HepG2 (cell line): ENCODE data around the gene AHCY. TPM values are rescaled to one million over a fixed set of nuclear protein-coding genes. Genes with fewer than 3 reads are reported as not detected.
A peak's percentile ranks its signal among the peaks of the same experiment; 100 is the strongest.

Experiments used
- ATF1 ChIP-seq: IDR thresholded peaks from 2 replicates; pipeline ENCODE4 v1.6.1; 2016; ENCODE audit warnings: mild to moderate bottlenecking, control low read depth
- BCL6 ChIP-seq: IDR thresholded peaks from 2 replicates; pipeline ENCODE4 v1.6.1; 2016; ENCODE audit warnings: missing genetic modification reagents, missing compliant biosample characterization
- BORCS8-MEF2B ChIP-seq: sonication (generic); formaldehyde crosslinking; IDR thresholded peaks from 2 replicates; pipeline ENCODE4 v1.8.0; 2022; ENCODE audit warnings: mild to moderate bottlenecking, missing genetic modification reagents
- CBX5 ChIP-seq: sonication (generic); formaldehyde crosslinking; IDR thresholded peaks from 2 replicates; pipeline ENCODE4 v1.4.0; 2020; ENCODE audit warnings: missing genetic modification reagents, borderline replicate concordance
- EED ChIP-seq: sonication (generic); formaldehyde crosslinking; IDR thresholded peaks from 2 replicates; pipeline ENCODE4 v1.5.0; 2020; ENCODE audit warnings: mild to moderate bottlenecking, missing genetic modification reagents
- HDAC2 ChIP-seq: sonication (generic); formaldehyde crosslinking; IDR thresholded peaks from 2 replicates; pipeline ENCODE4 v1.4.0; 2020; ENCODE audit warnings: missing genetic modification reagents
- HMG20B ChIP-seq: conservative IDR thresholded peaks from 2 replicates; pipeline ENCODE4 v1.6.1; 2016; ENCODE audit warnings: missing genetic modification reagents, missing compliant biosample characterization
- MAFG ChIP-seq: sonication (generic); formaldehyde crosslinking; IDR thresholded peaks from 2 replicates; pipeline ENCODE4 v1.5.1; 2020; ENCODE audit warnings: mild to moderate bottlenecking, missing genetic modification reagents
- MBNL3 ChIP-seq: fragments of 250-450 bp; sonication (Bioruptor Pico); conservative IDR thresholded peaks from 2 replicates; pipeline ENCODE4 v1.8.0; 2022; ENCODE audit warnings: mild to moderate bottlenecking, inconsistent platforms
- NFRKB ChIP-seq: fragments of 450-650 bp; IDR thresholded peaks from 2 replicates; pipeline ENCODE4 v1.6.1; 2017
- NRL ChIP-seq: sonication (generic); formaldehyde crosslinking; IDR thresholded peaks from 2 replicates; pipeline ENCODE4 v1.5.0; 2020; ENCODE audit warnings: missing genetic modification reagents, mild to moderate bottlenecking, moderate library complexity, borderline replicate concordance
- REL ChIP-seq: sonication (generic); formaldehyde crosslinking; conservative IDR thresholded peaks from 2 replicates; pipeline ENCODE4 v1.8.0; 2022; ENCODE audit warnings: mild to moderate bottlenecking, missing genetic modification reagents, moderate library complexity
- SMAD3 ChIP-seq: sonication (generic); formaldehyde crosslinking; IDR thresholded peaks from 2 replicates; pipeline ENCODE4 v1.4.0; 2020; ENCODE audit warnings: missing genetic modification reagents
- TERF1 ChIP-seq: sonication (generic); formaldehyde crosslinking; IDR thresholded peaks from 2 replicates; pipeline ENCODE4 v1.8.0; 2022; ENCODE audit warnings: mild to moderate bottlenecking, missing genetic modification reagents, moderate library complexity
- TGIF2 ChIP-seq: IDR thresholded peaks from 2 replicates; pipeline ENCODE4 v1.6.1; 2016; ENCODE audit warnings: control low read depth, missing compliant biosample characterization
- U2AF1 ChIP-seq: fragments of 200-400 bp; formaldehyde crosslinking; optimal IDR thresholded peaks from 2 replicates; pipeline ENCODE3; 2017; ENCODE audit warnings: mild to moderate bottlenecking, low read depth, low read length
- ZFP82 ChIP-seq: sonication (generic); formaldehyde crosslinking; IDR thresholded peaks from 2 replicates; pipeline ENCODE4 v1.5.1; 2020; ENCODE audit warnings: mild to moderate bottlenecking, missing genetic modification reagents, borderline replicate concordance
- ZNF75D ChIP-seq: sonication (generic); formaldehyde crosslinking; IDR thresholded peaks from 2 replicates; pipeline ENCODE4 v1.8.1; 2023; ENCODE audit warnings: missing genetic modification reagents, mild to moderate bottlenecking, borderline replicate concordance
- ZSCAN25 ChIP-seq: sonication (generic); formaldehyde crosslinking; IDR thresholded peaks from 2 replicates; pipeline ENCODE4 v1.8.0; 2022; ENCODE audit warnings: mild to moderate bottlenecking, missing genetic modification reagents
- ZUFSP ChIP-seq: sonication (generic); formaldehyde crosslinking; IDR thresholded peaks from 2 replicates; pipeline ENCODE4 v1.9.0; 2021; ENCODE audit warnings: missing genetic modification reagents, mild to moderate bottlenecking, borderline replicate concordance
- polyA plus RNA-seq, 8 experiments: library from polyadenylated mRNA; depleted of rRNA in 3 of 8; stranded (reverse) in 7 of 8; unstranded in 1 of 8; fragments of >200 nt; fragmentation: Illumina TruSeq in 4 of 8; extraction: Trizol in 4 of 8; gene quantifications; 2 replicates each; pipeline versions ENCODE4 v1.2.1 to v1.2.3, GENCODE V29; 2011 to 2016; ENCODE audit warnings: low read depth in 4 of 8, missing spikeins in 1 of 8, mixed read lengths in 1 of 8; ENCODE audit not compliant: insufficient read depth in 1 of 8
- total RNA-seq, 5 experiments: library from RNA; depleted of rRNA; stranded (reverse); fragments of >200 nt; fragmentation: Illumina TruSeq; extraction: Trizol; gene quantifications; 2 replicates each; pipeline ENCODE4 v1.2.3, GENCODE V29; 2016; ENCODE audit warnings: low read depth in 1 of 5
- TF ChIP-seq, protein P1 (sequence below): sonication (generic); formaldehyde crosslinking; conservative IDR thresholded peaks from 2 replicates; pipeline ENCODE4 v1.4.0; 2020; ENCODE audit warnings: missing genetic modification reagents
- TF ChIP-seq, protein P2 (sequence below), 2 experiments: sonication (generic) in 1 of 2; formaldehyde crosslinking in 1 of 2; IDR thresholded peaks; 2 replicates each; pipeline versions ENCODE4 v1.4.0 to v1.6.1; 2018 to 2020; ENCODE audit warnings: missing genetic modification reagents in 2 of 2, borderline replicate concordance in 1 of 2, low read depth in 1 of 2, mild to moderate bottlenecking in 1 of 2, missing biosample characterization in 1 of 2
- TF ChIP-seq, protein P3 (sequence below): sonication (generic); formaldehyde crosslinking; IDR thresholded peaks from 2 replicates; pipeline ENCODE4 v1.5.0; 2020; ENCODE audit warnings: mild to moderate bottlenecking, missing genetic modification reagents, moderate library complexity

The AHCY gene
- total and polyA plus RNA-seq, 2 of the 13 experiments (the other 11 are each of a cell fraction or from before 2014, with no cell fraction given): 407 to 419 TPM

GRCh38 chr20:34312544-34313217 is 9.5 kb upstream of the AHCY start (continued):
- peak; percentile 97 for TF ChIP-seq SMAD3
- TF ChIP-seq ATF1 (CRISPR knock-in tag): no peak
- TF ChIP-seq NFRKB: no peak
- TF ChIP-seq BORCS8-MEF2B (CRISPR knock-in tag): peak; percentile 86
- no peak; the same call in 1 of the 2 replicates for TF ChIP-seq REL
- TF ChIP-seq, protein P1, sequence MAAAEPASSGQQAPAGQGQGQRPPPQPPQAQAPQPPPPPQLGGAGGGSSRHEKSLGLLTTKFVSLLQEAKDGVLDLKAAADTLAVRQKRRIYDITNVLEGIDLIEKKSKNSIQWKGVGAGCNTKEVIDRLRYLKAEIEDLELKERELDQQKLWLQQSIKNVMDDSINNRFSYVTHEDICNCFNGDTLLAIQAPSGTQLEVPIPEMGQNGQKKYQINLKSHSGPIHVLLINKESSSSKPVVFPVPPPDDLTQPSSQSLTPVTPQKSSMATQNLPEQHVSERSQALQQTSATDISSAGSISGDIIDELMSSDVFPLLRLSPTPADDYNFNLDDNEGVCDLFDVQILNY (CRISPR knock-in tag): 0 out of 2 replicates have a peak, but pooled peaks have one; percentile 60
- TF ChIP-seq, protein P2, sequence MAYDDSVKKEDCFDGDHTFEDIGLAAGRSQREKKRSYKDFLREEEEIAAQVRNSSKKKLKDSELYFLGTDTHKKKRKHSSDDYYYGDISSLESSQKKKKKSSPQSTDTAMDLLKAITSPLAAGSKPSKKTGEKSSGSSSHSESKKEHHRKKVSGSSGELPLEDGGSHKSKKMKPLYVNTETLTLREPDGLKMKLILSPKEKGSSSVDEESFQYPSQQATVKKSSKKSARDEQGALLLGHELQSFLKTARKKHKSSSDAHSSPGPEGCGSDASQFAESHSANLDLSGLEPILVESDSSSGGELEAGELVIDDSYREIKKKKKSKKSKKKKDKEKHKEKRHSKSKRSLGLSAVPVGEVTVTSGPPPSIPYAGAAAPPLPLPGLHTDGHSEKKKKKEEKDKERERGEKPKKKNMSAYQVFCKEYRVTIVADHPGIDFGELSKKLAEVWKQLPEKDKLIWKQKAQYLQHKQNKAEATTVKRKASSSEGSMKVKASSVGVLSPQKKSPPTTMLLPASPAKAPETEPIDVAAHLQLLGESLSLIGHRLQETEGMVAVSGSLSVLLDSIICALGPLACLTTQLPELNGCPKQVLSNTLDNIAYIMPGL (CRISPR knock-in tag; IDR thresholded peaks at IDR 0.05; ENCODE audit: borderline replicate concordance in 1 of 2, low read depth in 1 of 2): peak; percentile 99 to 100
- TF ChIP-seq ZUFSP: no peak
- TF ChIP-seq MBNL3 (CRISPR knock-in tag): no peak
- peak; percentile 97; the same call in 1 of the 2 replicates for TF ChIP-seq CBX5 (CRISPR knock-in tag)
- TF ChIP-seq ZFP82: no peak
- TF ChIP-seq BCL6 (CRISPR knock-in tag): peak; percentile 82
- peak; percentile 82 for TF ChIP-seq U2AF1
- peak; percentile 71 for TF ChIP-seq HMG20B (CRISPR knock-in tag)
- TF ChIP-seq ZSCAN25: peak; percentile 84
- TF ChIP-seq TGIF2 (CRISPR knock-in tag): peak; percentile 92
- TF ChIP-seq ZNF75D (CRISPR knock-in tag): no peak
- TF ChIP-seq, protein P3, sequence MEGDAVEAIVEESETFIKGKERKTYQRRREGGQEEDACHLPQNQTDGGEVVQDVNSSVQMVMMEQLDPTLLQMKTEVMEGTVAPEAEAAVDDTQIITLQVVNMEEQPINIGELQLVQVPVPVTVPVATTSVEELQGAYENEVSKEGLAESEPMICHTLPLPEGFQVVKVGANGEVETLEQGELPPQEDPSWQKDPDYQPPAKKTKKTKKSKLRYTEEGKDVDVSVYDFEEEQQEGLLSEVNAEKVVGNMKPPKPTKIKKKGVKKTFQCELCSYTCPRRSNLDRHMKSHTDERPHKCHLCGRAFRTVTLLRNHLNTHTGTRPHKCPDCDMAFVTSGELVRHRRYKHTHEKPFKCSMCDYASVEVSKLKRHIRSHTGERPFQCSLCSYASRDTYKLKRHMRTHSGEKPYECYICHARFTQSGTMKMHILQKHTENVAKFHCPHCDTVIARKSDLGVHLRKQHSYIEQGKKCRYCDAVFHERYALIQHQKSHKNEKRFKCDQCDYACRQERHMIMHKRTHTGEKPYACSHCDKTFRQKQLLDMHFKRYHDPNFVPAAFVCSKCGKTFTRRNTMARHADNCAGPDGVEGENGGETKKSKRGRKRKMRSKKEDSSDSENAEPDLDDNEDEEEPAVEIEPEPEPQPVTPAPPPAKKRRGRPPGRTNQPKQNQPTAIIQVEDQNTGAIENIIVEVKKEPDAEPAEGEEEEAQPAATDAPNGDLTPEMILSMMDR (CRISPR knock-in tag): peak; percentile 100
- peak; percentile 92 for TF ChIP-seq HDAC2
- no peak for TF ChIP-seq MAFG (CRISPR knock-in tag)
- peak; percentile 93 for TF ChIP-seq EED (CRISPR knock-in tag)
- TF ChIP-seq TERF1: no peak
- TF ChIP-seq NRL (CRISPR knock-in tag): peak; percentile 84; the same call in 1 of the 2 replicates
